CD4-positive, alpha-beta T cell treated with Interleukin-21 for 1 hour (primary cell): ENCODE data around the gene BTNL2.
"Not testable (repeated sequence)": the region's sequence is repeated elsewhere in the genome, so short reads cannot be mapped to it uniquely, and the experiment has no call there.

Experiments
- DNase-seq: peaks from one replicate; pipeline ENCODE4 v3.0.0-alpha.2; 2020

The BTNL2 gene, protein sequence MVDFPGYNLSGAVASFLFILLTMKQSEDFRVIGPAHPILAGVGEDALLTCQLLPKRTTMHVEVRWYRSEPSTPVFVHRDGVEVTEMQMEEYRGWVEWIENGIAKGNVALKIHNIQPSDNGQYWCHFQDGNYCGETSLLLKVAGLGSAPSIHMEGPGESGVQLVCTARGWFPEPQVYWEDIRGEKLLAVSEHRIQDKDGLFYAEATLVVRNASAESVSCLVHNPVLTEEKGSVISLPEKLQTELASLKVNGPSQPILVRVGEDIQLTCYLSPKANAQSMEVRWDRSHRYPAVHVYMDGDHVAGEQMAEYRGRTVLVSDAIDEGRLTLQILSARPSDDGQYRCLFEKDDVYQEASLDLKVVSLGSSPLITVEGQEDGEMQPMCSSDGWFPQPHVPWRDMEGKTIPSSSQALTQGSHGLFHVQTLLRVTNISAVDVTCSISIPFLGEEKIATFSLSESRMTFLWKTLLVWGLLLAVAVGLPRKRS

DNA sequence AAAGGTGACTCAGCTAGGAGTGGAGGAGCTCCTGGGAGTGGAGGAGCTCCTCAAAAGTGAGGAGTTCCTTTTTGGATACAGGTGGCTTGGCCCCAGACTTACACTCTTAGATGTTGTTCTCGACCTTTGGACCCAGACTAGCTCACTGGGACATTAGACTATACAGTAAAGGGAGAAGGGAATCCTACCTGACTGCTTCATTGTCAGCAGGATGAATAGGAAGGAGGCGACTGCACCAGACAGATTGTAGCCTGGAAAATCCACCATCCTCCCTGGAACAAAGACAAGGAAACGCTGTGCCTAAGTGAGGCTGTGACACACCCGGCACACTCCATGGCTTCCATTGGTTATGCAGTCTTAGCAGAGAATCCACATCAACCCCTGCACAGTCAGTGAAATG is at the start of gene BTNL2:
BTNL2 (minus strand) TSS at position 325 of the 400 bp plus-strand sequence; CDS start at position 267, 58 bp downstream.
- no peak for DNase-seq

DNA sequence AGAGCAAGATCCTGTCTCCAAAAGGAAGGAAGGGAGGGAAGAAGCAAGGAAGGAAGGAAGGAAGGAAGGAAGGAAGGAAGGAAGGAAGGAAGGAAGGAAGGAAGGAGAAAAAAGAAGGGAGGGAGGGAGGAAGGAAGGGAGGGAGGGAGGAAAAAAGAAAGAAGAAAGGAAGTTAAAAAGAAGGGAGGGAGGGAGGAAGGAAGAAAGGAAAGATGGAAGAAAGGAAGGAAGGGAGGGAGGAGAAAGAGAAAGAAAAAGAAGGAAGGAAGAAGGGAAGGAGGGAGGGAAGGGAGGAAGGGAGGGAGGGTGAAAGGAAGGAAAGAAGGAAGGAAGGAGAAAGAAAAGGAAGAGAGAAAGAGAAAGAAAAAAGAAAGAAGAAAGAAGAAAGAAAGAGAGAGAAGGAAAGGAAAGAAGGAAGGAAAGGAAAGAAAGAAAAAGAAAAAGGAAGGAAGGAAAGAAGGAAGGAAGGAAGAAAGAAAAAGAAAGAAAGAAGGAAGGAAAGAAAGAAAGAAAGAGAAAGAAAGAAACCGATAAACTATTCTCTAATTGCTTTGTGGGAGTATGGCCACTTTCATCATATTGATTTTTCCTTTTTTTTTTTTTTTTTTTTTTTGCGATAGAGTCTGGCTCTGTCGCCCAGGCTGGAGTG is 42.2 kb upstream of the BTNL2 start:
- DNase-seq = no peak

DNA sequence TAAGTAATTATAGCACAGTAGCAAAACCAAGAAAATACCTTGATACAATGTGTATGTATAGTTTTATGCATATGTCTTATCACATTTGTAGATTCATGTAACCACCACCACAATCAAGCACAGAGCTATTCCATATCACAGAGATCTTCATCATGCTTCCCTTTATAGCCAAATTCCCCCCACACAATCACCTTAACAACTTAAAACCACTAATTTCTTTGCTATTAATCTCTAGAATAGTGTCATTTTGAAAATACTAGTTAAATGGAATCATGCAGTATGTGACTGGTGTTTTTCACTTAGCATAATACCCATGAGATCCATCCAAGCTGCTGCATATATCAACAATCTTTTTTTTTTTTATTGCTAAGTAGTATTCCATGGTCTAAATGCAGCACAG is 41.0 kb upstream of the BTNL2 start:
- DNase-seq = no peak

DNA sequence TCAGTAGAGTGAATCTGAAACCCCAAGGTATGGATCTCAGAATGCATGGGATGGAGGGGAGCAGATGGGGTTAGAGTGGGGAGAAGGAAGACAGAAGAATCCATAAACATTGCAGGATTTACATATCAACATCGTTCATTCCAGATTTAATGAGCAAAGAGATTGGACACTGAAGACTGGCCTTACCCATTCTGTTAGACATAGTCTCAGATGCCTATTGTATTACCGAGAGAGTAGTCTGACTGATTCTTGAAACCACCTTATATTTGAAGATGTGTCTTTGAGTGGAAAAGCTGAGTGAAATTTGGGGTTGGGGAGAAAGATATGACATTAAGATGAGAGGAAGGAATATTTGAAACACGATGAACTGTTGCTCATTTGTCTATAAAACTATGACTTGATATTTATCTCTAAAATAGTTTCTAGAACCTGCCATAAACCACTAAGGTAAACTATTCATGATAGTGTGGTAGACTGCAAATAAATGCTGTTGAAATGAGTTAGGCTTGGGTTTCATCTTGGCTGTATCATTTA is 38.4 kb upstream of the BTNL2 start:
- no peak for DNase-seq

DNA sequence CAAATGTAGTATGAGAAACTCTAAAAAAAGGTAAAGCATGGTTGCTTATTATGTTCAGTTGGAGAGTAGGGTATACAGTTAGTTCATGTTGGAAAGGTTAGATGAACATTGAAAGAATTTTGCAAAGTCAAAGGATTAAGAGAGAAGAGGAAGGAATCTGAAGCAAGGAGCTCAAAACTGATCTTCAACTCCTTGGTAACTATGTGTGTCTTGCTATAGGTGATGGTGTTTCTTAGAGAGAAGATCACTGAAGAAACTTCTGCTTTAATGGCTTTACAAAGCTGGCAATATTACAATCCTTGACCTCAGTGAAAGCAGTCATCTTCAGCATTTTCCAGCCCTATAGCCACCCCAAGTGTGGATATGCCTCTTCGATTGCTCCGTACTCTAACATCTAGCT is 37.5 kb upstream of the BTNL2 start:
- no peak for DNase-seq

DNA sequence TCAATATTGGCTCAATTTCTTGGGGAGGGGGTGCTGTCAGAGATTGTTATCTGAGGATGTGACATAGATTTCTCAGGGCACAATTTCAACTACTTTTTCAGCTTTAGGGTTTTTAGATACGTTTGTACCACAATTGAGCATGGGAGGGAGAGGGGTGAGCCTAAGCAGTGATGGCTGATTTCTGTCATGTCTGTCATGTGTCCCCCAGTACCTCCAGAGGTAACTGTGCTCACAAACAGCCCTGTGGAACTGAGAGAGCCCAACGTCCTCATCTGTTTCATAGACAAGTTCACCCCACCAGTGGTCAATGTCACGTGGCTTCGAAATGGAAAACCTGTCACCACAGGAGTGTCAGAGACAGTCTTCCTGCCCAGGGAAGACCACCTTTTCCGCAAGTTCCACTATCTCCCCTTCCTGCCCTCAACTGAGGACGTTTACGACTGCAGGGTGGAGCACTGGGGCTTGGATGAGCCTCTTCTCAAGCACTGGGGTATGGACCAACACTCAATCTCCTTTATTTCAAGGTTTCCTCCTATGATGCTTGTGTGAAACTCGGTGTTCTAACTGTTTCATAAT is 36.1 kb upstream of the BTNL2 start:
- no peak for DNase-seq

DNA sequence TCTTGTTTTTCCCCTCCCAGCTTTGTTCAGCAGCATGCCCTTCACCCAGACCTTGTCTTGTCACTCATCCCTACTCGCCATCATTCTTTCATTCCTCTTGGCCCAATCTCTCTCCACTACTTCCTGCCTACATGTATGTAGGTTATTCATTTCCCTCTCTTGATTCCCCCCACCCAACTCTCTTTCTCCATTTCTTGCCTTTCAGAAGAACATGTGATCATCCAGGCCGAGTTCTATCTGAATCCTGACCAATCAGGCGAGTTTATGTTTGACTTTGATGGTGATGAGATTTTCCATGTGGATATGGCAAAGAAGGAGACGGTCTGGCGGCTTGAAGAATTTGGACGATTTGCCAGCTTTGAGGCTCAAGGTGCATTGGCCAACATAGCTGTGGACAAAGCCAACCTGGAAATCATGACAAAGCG is 35.3 kb upstream of the BTNL2 start:
- DNase-seq = no peak

DNA sequence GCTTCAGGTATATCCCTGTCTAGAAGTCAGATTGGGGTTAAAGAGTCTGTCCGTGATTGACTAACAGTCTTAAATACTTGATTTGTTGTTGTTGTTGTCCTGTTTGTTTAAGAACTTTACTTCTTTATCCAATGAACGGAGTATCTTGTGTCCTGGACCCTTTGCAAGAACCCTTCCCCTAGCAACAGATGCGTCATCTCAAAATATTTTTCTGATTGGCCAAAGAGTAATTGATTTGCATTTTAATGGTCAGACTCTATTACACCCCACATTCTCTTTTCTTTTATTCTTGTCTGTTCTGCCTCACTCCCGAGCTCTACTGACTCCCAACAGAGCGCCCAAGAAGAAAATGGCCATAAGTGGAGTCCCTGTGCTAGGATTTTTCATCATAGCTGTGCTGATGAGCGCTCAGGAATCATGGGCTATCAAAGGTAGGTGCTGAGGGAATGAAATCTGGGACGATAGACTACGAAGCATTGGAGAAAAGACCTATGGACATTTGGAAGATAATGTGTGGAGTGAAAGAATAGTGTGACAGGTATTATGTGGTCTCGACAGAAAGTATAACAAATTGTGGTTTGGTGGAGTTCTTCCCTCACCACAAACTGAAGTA is 32.7 kb upstream of the BTNL2 start, which contains the start of gene HLA-DRA:
HLA-DRA (plus strand) TSS at position 286 of the 613 bp plus-strand sequence; CDS start at position 350, 64 bp downstream.
- DNase-seq = peak; percentile 91

DNA sequence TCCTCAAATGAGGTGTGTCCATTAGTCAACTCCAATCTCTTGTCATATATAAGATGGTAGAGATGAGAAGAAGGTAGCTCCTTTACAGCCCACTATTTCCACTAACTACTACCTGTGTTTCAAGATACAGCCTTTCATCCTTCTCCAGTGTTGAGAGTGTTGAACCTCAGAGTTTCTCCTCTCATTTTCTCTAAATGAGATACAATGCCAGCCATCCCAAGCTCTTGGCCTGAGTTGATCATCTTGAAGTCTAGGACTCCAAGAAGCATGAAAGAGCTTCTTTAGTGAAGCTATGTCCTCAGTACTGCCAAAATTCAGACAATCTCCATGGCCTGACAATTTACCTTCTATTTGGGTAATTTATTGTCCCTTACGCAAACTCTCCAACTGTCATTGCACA is 32.2 kb upstream of the BTNL2 start:
- DNase-seq = peak; percentile 10

DNA sequence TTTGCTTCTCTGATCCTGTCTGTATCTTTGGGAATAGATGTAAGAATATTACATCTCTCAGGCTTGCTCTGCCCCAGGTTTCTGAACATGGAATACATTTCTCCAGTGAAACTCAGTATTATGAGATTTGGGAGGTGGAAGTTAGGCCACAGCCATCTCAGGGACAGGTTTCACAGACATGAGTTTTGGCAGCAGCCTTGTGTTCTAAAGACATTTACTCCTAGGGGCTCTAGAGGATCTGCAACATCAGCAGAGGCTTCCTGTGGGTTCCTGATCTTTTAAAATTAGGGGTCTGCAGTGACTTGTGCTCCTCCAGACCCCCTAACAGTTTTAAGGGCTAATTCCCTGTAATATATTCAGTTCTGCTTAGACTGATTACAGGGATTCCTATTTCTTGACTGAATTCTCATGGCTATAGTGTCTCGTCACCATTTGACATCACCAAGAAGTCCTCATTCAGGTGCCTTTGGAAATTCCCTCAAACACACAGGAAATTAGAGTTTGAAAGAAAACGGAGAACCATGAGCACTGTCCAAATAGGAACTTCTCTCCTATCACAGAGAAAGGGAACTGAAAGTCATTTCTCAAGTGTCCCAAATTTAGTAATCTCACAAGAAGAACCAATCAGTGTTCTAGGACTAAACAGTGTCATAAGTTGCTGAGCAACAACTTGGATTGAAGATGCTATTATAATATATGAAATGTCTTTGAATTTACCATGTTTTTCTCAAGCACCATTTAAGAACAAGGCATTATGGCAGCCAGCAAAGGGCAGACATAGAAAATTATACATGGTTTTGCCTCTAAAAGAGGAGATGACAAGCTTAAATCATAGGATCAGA is 30.2 kb upstream of the BTNL2 start:
- DNase-seq = peak; percentile 61

DNA sequence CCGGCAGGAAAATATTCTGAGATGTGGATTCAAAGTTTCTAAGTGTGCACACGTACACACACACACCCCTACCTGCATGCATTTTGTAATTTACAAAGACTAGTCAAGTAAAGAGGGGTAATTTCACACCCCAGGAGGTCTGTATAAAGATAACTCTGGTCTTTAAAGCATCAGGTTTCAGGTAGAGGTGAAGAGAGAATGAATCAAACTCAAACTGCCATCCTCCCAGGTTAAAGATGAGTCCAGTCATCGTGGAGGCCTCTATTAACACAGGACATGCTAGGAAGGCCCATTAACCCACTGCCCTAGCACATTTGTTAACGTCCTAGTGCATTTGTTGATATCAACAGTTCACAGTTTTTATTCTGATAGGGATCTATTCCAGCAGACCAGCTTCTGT is 29.2 kb upstream of the BTNL2 start:
- no peak for DNase-seq

DNA sequence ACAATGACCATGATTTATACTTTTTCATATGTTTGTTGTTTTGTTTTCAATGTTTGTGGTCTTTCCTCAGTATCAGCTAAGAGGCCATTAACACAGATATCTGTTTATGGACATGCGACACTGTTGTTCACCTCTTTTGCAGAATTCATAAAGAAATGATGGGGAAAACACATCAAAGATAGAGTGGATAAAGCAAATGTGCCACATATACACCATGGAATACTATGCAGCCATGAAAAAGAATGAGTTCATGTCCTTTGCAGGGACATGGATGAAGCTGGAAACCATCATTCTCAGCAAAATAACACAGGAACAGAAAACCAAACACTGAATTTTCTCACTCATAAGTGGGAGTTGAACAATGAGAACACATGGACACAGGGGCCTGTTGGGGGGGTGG is 27.0 kb upstream of the BTNL2 start:
- not testable (repeated sequence) for DNase-seq

DNA sequence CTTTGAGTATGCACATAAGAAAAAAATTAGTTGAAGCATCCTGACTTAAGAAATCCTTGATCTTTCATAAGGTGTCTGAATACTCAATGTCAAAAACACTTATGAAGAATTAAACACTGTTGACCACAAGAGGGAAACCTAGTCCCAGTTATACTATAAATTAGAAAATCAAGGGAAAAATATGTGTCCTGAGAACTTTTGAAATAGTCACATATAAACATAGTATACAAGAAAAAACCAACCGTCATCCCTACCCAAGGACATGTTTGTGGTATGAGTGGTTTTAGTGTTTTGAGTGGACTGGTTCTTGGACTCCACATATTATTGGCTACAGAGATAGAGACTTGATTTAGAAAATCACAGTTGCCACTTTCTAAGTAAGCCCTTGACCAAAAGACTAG is 25.1 kb upstream of the BTNL2 start:
- DNase-seq = peak; percentile 51

DNA sequence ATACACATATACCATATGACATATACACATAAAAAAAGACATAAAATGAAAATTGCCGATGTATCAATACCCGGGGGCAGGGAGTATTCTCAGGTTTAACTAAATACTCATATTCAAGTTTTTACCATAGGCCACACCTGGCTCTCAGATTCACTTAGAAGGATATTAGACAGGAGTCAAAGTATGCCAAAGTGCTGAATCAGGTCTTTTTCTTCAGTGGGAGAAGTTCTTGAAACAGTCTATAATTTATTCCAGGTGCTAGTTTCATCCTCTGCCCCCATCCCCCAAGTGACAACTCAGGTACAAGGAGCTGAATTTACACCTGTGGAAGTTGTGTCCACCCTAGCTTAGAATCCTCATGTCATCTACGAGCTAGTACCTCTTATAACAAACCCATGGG is 24.2 kb upstream of the BTNL2 start:
- no peak for DNase-seq

DNA sequence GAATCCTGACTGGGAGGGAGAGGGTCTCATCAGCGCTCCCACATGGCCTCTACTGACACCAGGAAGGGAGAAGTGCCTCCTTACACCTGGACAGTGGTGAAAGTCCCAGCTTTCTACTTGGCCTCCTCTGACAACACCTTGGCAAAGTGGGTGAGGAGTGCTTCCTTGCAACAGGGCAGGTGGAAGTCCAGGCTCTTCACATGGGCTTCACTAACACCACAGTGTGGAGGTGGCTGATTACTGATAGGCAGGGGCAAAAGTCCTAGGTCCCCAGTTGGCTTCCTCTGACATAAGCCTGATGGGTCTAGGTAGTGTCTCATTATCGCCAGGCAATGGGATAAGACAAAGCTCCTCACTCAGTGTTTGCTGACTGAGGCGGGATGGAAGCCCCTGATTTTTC is 23.2 kb upstream of the BTNL2 start:
- DNase-seq = no peak

DNA sequence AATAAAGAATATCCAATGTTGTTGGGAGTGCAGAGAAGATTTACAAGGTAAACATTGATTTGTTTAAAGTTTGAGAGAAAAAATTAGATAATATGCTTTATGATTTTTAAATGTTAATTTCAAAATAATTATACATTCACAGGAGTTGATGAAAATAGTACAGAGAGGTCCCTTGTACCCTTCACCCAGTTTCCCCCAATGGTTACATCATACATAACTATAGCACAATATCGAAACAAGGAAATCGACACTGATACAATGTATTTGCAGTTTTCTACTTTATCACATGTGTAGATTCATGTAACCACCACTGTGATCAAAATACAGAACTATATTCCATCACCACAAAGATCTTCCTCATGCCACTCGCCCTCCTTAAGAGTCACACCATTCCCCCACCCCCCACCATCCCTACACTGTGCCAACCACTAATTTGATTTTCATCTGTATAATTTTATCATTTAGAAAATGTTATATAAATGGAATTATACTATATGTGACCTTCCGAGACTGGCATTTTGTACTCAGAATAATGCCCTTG is 21.0 kb upstream of the BTNL2 start:
- no peak for DNase-seq

DNA sequence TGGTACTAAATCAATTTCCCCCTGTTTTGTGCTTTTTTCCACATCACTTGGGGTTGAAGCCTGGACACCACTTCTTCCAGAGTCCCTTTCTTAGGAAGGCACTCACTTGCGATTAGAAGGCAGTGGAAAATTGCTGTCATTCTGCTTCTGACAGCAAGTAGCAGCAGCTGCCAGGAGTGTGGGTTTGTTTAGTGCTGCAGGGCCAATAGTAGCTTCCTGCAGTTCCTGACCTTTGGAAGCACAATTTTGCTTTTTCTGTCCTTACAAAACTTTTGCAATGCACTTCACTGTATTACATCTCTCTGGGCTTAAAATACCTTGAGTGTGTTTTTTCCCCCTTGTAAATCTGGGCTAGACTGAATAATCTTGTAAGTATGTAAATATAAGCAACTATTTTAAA is 20.2 kb upstream of the BTNL2 start:
- DNase-seq = no peak

DNA sequence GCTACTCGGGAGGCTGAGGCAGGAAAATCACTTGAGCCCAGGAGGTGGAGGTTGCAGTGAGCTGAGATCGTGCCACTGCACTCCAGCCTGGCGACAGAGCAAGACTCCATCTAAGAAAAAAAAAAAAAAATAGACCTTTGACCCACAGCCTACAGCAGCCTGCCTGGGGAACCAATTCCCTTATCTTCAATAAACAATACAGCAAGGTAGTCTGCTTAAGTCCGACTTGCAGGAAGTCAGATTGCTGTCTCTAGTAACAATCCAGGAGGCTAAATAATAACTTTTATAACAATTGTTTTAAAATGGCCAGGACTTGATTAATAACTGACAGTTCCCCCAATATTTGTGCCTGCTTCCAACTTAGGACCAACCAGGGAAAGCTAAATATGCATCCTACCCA is 19.4 kb upstream of the BTNL2 start:
- DNase-seq = no peak

DNA sequence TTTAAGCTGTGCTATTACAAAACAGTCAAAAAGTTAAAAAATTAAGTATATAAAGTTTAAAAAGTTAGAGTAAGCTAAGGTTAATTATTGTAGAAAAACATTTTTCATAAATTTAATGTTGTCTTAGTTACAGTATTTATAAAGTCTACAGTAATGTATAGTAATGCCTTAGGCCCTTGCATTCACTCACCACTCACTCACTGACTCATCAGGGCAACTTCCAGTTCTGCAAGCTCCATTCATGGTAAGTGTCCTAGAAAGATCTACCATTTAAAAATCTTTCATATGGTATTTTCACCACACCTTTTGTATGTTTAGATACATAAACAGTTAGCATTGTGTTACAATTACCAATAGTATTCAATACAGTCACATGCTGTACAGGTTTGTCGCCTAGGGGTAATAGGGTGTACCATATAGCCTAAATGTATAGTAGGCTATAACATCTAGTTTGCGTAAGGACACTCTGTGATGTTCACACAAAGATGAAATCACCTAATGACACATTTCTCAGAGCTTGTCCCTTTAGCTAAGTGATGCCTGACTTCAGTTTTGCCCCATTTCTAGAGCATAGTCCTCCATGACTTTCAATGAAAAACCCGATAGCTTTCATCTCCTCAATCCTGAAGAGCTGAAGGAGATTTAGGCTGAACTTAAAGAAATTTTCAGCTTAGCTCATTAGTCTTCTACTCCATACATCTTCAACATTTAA is 17.8 kb upstream of the BTNL2 start:
- DNase-seq = no peak

DNA sequence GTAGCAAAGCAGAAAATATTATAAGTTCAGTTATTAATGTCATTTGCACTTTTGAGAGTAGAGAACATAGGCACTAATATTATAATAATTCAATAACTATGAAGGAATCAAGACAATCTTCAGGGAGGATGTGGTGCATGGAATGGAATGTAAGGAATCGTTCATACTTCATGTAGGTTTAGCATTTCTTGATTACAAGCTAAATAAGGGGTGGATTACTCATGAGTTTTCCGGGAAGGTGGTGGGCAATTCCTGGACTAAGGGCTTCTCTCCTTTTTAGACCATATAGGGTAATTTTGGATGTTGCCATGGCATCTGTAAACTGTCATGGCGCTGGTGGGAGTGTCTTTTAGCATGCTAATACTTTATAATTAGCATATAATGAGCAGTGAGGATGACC is 9.1 kb upstream of the BTNL2 start:
- no peak for DNase-seq

DNA sequence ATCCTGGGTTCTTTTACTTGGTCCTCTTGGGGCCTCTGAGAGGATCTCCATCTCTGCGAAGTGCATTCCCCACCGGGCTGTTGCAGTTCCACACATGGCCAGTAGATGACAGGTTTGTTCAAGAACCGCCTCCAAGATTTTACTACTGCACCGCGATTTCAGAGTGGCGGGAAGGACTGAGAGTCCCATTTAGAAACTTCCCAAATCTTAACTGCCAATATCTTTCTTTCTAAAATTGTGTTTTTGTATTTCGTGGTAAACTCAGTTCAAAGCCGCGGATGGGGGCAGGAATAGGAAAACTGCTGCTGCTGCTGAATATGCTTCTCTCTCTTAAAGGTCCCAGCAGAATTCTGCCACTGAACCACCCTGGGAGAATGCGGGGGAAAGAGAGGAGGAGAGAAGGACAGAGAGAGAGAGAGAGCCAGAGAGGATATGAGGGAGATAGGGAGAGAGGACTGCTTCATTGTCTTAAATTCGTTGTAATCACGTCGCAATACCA is 8.6 kb upstream of the BTNL2 start:
- peak; percentile 77 for DNase-seq
